GF-D8 (cell line): ENCODE measurements around the gene SEC63.
"Not testable (repeated sequence)": the region's sequence is repeated elsewhere in the genome, so short reads cannot be mapped to it uniquely, and the experiment has no call there.

Experiments used
- DNase-seq: peaks from one replicate; lab custom pipeline; 2025; lab: John Stamatoyannopoulos, UW

Gene SEC63, protein sequence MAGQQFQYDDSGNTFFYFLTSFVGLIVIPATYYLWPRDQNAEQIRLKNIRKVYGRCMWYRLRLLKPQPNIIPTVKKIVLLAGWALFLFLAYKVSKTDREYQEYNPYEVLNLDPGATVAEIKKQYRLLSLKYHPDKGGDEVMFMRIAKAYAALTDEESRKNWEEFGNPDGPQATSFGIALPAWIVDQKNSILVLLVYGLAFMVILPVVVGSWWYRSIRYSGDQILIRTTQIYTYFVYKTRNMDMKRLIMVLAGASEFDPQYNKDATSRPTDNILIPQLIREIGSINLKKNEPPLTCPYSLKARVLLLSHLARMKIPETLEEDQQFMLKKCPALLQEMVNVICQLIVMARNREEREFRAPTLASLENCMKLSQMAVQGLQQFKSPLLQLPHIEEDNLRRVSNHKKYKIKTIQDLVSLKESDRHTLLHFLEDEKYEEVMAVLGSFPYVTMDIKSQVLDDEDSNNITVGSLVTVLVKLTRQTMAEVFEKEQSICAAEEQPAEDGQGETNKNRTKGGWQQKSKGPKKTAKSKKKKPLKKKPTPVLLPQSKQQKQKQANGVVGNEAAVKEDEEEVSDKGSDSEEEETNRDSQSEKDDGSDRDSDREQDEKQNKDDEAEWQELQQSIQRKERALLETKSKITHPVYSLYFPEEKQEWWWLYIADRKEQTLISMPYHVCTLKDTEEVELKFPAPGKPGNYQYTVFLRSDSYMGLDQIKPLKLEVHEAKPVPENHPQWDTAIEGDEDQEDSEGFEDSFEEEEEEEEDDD

DNA sequence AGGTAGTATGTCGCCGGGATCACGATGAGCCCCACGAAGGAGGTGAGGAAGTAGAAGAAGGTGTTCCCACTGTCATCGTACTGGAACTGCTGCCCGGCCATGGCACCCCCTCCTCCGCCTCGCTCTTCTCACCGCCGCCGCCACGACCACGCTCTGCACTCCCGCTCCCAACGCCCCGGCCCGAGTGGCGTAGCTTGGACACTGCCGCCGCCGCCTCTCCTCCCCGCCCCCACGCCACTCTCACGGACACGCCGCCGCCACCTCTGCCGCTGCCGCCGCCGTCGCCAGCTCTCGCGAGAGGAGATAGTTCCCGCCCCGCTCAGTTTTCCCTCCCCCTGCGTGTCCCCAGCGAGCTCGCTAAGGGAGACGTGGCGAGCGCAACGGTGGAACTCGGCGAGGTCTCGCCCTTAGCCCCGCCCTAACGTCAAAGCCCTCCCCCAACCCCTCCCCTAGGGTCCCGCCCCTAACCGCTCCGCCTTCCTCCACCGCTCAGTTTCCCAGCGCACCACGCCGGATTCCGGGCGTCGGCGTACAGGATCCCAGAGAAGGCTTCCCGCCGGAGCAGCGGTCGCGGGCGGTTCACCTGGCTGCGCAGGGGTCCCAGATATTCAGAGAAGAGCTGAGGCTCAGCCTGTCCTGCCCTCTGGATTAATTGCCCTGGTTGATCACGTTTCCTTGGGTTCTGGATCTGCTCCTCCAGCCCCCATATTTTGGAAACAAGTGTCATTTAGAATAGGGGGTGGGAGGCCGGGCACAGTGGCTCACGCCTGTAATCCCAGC, at the start of gene SEC63:
Gene SEC63, minus strand, starts transcription at position 300 of the 780 bp plus-strand sequence. Its CDS starts 199 bp downstream, at position 101.
- DNase-seq = peak; percentile 89

DNA sequence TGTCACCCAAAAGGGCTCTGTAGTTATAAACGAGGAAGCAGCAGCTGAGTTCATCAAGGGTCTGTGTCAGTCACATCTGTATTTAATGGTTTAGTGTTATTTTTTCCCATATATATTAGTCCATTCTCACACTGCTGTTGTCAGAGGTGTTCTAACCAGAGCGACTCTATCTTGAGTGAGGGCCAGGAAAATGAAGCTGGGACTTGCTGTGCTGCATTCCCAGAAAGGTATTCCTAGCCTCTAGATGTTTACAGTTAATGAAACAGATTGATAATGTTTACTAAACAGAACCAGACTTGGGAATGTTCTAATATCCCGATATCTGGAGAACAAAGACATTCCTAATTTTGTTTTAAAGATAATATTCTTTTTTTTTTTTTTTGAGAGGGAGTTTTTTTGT, 48.0 kb upstream of the SEC63 start:
- no peak for DNase-seq

DNA sequence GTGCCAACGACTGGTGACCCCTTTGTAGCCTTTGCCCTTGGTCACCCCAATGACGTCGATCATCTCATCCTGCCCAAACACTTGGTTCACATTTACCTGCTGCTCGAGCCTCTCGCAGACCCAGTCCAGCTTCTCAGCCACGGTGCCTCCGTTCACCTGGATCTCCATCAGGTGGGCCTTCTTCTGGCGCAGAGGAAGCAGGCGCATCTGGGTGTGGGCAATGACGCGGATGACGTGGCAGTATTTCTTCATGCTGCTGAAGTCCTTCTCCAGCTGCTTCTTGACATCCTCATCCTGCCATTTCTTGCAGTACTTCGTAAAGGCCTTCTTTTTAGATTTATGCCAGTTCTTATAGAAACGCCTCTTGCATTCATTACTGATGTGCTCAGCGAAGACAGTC, 46.9 kb upstream of the SEC63 start:
- DNase-seq = no peak

DNA sequence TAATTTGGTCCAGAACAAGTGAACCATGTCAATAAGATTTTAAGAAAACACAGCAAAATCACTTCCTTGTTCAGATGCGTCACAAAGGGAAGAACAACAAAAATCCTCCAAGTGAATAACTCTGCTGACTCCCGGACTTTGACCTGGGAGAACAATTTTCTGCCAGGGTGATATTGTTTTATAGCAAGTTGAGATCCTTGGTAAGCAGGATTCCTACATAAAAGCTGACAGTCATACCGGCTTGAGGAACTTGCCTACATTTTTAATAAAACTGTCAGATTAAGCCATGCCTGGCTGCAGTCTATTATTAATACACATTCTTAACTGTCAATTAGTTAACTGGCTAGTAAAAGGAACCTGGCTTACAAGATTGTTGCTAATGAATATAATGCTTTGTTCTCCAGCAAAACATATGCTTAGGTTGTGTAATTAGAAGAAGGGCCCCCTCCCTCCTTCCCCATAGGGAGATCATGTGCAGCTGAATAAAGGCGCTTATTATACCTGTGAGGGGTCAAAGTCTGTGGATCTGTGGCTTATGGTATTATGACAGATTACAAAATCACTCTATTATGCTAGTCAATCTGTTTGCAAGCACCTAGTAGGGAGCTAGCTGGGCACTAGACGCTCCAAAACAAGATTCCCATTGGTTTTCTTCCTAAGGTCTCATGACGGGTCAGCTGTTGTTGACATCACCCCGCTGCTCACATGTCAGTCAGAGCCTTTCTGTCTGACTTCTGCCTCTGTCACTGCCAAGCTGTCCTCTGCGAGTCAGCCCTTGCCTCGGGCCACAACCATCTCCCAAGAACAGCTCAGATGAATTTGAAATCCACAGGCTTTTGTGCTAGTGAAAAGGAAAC, 44.6 kb upstream of the SEC63 start:
- DNase-seq = no peak

DNA sequence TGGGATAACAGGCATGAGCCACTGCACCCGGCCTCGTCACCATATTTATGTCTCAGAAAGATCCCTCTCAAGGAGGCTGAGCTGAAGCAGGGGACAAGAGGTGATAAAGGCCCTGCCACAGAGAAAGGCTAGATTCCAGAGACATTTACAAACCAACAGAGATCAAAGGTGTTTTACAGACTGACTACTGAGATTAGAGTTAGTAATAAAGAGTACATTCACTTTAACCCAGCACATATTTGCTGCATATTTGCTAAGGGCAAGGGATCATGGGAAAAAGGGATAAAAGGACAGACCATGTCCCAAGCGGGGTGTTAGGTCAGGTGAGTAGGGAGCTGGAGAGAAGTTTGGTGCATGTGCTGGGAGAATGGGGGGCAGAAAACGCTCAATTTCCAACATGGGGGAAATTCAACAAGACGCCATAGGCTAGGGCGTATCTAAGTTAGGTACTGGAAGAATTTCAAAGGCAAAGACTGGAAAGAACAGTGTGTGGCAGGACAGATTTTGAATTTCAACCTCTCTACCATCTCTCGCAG, 43.8 kb upstream of the SEC63 start:
- no peak for DNase-seq

DNA sequence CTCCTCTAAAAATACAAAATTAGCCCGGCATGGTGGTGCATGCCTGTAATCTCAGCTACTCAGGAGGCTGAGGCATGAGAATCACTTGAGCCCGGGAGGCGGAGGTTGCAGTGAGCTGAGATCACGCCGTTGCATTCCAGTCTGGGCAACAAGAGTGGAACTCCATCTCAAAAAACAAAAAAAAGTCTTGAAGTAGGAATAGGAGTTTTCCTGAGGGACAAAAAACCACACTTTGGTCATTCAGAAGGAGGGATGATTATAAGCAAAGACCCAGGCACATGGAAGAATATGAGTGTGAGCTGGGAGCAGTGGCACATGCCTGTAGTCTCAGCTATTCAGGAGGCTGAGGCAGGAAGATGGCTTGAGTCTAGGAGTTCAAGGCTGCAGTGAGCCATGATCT, 42.3 kb upstream of the SEC63 start:
- not testable (repeated sequence) for DNase-seq

- no peak for DNase-seq
Measured at GRCh38 chr6:107999341-107999740, 41.3 kb upstream of the SEC63 start.

DNA sequence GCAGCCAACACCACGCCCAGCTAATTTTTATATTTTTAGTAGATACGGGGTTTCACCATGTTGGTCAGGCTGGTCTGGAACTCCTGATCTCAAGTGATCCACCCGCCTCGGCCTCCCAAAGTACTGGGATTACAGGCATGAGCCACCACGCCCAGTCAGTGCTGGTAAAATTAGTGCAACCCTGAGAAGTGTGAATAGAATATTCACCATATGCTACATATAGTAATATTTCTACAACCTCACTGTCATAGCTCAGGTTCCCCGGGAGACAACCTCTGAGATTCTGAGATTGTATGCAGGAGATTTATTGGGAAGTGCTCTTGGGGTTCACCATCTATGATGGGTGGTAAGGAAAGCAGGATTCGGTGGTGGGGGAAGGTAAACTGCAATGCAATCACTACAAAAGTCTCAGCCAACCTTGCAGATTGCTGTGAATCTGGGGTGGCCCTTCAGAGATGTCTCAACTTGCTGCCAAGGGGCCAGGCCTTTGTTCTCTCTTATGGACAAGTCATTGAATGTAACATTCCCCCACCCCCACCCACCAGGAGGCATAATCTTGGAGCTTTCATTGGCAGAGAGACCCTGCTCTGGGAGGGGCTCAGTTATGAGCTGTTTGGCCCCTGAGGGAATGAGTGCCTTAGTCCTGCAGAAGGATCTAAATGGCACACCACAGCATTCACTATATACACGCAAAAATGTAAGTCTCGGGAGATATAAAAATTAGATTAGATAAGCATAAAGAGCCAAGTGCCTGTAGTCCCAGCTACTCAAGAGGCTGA, 34.0 kb upstream of the SEC63 start:
- DNase-seq = no peak

DNA sequence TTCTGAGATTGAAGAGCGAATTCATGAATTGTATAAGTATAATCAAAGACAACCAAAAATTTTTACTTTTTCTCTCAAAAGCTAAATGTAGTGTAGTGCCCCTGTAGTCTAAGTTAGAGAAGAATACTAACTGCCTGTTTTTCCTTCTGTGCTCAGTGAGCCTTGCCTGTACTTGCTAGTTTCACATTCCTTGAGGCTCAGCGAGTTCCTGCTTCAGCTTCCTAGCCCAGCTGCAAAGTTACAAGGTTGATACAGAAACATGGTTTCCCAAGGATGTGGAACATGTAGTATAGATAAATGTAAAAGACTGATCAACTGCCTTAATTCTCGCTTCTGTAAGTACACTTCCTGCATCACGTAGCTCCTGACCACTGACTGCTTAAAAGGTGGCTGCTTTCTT, 33.1 kb upstream of the SEC63 start:
- DNase-seq = no peak

DNA sequence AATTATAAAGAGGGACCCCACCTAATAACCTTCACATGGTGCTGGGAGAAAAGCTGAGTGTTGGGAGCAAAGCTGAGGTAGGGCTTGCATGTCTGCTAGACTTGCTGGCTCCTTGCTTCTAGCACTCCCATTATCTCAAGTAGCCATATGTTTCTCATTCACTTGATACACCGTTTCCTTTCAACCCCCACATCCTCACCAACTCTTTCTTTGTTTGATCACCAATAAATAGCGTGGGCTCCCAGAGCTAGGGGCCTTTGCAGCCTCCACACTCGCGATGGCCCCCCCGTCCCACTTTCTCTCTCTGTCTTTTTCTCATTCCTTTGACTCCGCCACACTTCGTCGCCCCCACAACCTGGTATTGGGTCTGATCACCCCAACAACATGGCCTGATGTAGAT, 32.6 kb upstream of the SEC63 start:
- DNase-seq = not testable (repeated sequence)

GRCh38 chr6:107989166-107990094, 31.4 kb upstream of the SEC63 start:
- DNase-seq = no peak

GRCh38 chr6:107988570-107988969, 30.6 kb upstream of the SEC63 start:
- DNase-seq = no peak

DNA sequence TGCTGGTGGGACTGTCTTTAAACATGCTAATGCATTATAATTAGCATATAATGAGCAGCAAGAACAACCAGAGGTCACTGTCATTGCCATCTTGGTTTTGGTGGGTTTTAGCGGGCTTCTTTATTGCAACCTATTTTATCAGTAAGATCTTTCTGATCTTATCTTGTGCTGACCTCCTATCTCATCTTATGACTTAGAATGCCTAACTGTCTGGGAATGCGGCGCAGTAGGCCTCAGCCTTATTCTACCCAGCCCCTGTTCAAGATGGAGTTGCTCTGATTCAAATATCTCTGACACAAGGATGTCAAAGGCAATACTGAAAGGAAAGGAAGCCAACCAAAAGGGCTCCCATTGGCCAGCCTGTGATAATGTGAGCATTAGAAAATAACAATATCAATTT, 29.8 kb upstream of the SEC63 start:
- DNase-seq = no peak

DNA sequence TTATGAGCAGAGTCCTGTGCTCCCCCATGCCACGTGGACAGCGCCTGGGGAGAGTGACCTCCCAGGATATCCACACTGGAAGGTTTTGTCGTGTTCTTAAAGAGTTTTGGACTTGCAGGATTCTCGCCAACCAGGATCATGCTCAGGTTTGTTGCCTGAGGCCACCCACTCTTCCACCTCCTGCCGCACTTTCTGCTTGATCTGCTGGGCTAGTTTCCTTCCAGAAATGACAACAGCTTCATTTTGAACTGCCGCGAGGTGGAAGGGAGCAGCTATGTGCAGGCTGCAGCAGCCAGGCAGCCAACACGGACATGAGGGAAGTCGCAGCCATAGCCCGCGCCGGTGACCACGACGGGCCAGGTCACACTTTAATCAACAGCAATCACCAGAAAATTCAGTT, 27.7 kb upstream of the SEC63 start:
- DNase-seq = no peak

GRCh38 chr6:107983811-107984210, 25.8 kb upstream of the SEC63 start:
- no peak for DNase-seq

DNA sequence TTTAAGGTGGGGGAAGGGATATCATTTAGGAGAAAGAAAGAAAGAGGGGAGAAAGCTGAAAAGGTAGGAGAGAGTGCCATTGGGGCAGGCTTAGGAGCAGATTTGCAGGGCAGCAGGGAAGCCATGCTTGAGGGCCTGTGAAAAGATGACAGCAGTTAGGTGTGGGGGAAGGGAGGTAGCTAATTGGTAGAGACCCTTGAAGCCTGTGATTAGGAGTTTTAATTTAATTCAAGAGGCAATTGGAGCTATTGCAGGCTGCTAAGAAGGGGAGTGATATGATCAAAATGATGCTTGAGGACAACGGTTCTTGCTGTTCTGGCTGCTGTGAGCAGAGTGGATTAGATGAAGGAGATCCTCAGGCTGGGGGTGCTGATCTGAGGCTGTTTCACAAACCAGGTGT, 24.5 kb upstream of the SEC63 start:
- DNase-seq = no peak

GRCh38 chr6:107981695-107982094, 23.7 kb upstream of the SEC63 start:
- no peak for DNase-seq

GRCh38 chr6:107977283-107977682, 19.3 kb upstream of the SEC63 start:
- DNase-seq = no peak

GRCh38 chr6:107976155-107976783, 18.3 kb upstream of the SEC63 start:
- DNase-seq = no peak
